Glutamatergic neuron (in vitro differentiated cells): ENCODE data around the gene DTD1. TPM values are rescaled to one million over a fixed set of nuclear protein-coding genes. Genes with fewer than 3 reads are reported as not detected.

ENCODE experiments used
- DNase-seq: peaks from one replicate; pipeline ENCODE4 v3.0.0; 2022
- H3K27ac Mint-ChIP-seq: one replicate; pipeline ENCODE4 v1.8.0; 2020; ENCODE audit warnings: mild to moderate bottlenecking, mixed read lengths, inconsistent platforms; ENCODE audit not compliant: unreplicated experiment
- H3K27me3 Mint-ChIP-seq: one replicate; pipeline ENCODE4 v1.8.0; 2020; ENCODE audit warnings: mild to moderate bottlenecking, moderate library complexity, mixed read lengths, inconsistent platforms; ENCODE audit not compliant: unreplicated experiment
- H3K36me3 Mint-ChIP-seq: one replicate; pipeline ENCODE4 v1.8.0; 2020; ENCODE audit warnings: mild to moderate bottlenecking, mixed read lengths, inconsistent platforms; ENCODE audit not compliant: unreplicated experiment
- H3K4me1 Mint-ChIP-seq: one replicate; pipeline ENCODE4 v1.8.0; 2020; ENCODE audit warnings: mild to moderate bottlenecking, low read depth, mixed read lengths, inconsistent platforms; ENCODE audit not compliant: unreplicated experiment
- H3K4me3 Mint-ChIP-seq: one replicate; pipeline ENCODE4 v1.8.0; 2020; ENCODE audit warnings: mild to moderate bottlenecking, mixed read lengths, inconsistent platforms; ENCODE audit not compliant: unreplicated experiment
- H3K9me3 Mint-ChIP-seq: one replicate; pipeline ENCODE4 v1.8.0; 2020; ENCODE audit warnings: mild to moderate bottlenecking, moderate library complexity, mixed read lengths, inconsistent platforms; ENCODE audit not compliant: unreplicated experiment
- CTCF ChIP-seq: fragments of 200-600 bp; sonication (generic); IDR thresholded peaks from one replicate; pipeline ENCODE4 v1.5.0; 2021; ENCODE audit not compliant: partially characterized antibody, unreplicated experiment
- total RNA-seq: library from RNA; stranded (reverse); fragmentation: NEBNext Ultra II Directional; extraction: Animal tissue kit (Norgen Biotek cat#: 25700); gene quantifications from one replicate; pipeline ENCODE4 v1.2.1, GENCODE V29; 2021; ENCODE audit not compliant: unreplicated experiment

Gene DTD1
- total RNA-seq, 1 donor from 2014 or later, result 90.2 TPM

GRCh38 chr20:18548465-18548864, 39.4 kb upstream of the DTD1 start:
- Mint-ChIP-seq H3K9me3 (no peaks in the 10 kb centered on the region), H3K4me3 (no peak overlapping the region), H3K27ac (no peak overlapping the region), H3K4me1 (no peaks in the 10 kb centered on the region), H3K36me3 (peaks cover 2% of the 10 kb centered on the region), H3K27me3 (no peaks in the 10 kb centered on the region)
- no peak for TF ChIP-seq CTCF
- DNase-seq, result no peak

GRCh38 chr20:18553746-18554145, 34.1 kb upstream of the DTD1 start:
- H3K9me3 Mint-ChIP-seq, result no peaks in the 10 kb centered on the region
- no peak overlapping the region for H3K4me3 Mint-ChIP-seq
- no peak for TF ChIP-seq CTCF
- peaks cover 12% of the 10 kb centered on the region for H3K36me3 Mint-ChIP-seq
- no peak for DNase-seq
- no peaks in the 10 kb centered on the region for H3K27me3 Mint-ChIP-seq
- H3K4me1 Mint-ChIP-seq, result no peaks in the 10 kb centered on the region
- no peak overlapping the region for H3K27ac Mint-ChIP-seq

GRCh38 chr20:18566892-18567738, 20.7 kb upstream of the DTD1 start, which contains the start of gene SMIM26:
Gene SMIM26 (plus strand): TSS chr20:18567432. CDS start chr20:18567479, 47 bp downstream.
- H3K4me3 Mint-ChIP-seq, result peak within 1 kb of the TSS; percentile 93
- peak within 1 kb of the TSS; percentile 38 for H3K27ac Mint-ChIP-seq
- H3K4me1 Mint-ChIP-seq, result peaks cover 4% of the 10 kb centered on the region
- TF ChIP-seq CTCF, result no peak
- peaks cover 2% of the 10 kb centered on the region for H3K9me3 Mint-ChIP-seq
- no peaks in the 10 kb centered on the region for H3K36me3 Mint-ChIP-seq
- H3K27me3 Mint-ChIP-seq, result peaks cover 3% of the 10 kb centered on the region
- peak; percentile 93 for DNase-seq

- Mint-ChIP-seq H3K27ac (peak overlapping the region; percentile 38), H3K4me3 (peak overlapping the region; percentile 93), H3K9me3 (peaks cover 2% of the 10 kb centered on the region), H3K36me3 (no peaks in the 10 kb centered on the region), H3K4me1 (peaks cover 4% of the 10 kb centered on the region), H3K27me3 (peaks cover 3% of the 10 kb centered on the region)
- no peak for TF ChIP-seq CTCF
- DNase-seq, result no peak
These were observed 20.1 kb upstream of the DTD1 start for GRCh38 chr20:18567739-18568091.

- no peaks in the 10 kb centered on the region for H3K36me3 Mint-ChIP-seq
- H3K4me1 Mint-ChIP-seq, result peaks cover 6% of the 10 kb centered on the region
These were observed 16.8 kb upstream of the DTD1 start for GRCh38 chr20:18571009-18571408.

More at GRCh38 chr20:18571009-18571408, 16.8 kb upstream of the DTD1 start:
- no peak overlapping the region for H3K4me3 Mint-ChIP-seq
- H3K27ac Mint-ChIP-seq, result no peak overlapping the region
- no peak for DNase-seq
- H3K9me3 Mint-ChIP-seq, result peaks cover 2% of the 10 kb centered on the region
- H3K27me3 Mint-ChIP-seq, result peaks cover 3% of the 10 kb centered on the region
- TF ChIP-seq CTCF, result no peak
